Gastroesophageal sphincter (tissue), 4 donors: ENCODE measurements around the gene MKS1. TPM values are rescaled to one million over a fixed set of nuclear protein-coding genes. Genes with fewer than 3 reads are reported as not detected.

ENCODE experiments used
- ATAC-seq: fragments of 150-250 bp; one replicate; pipeline ENCODE4 v1.9.1; 2016; ENCODE audit warnings: mild to moderate bottlenecking, moderate library complexity
- H3K27ac ChIP-seq, 4 donors: fragments of 200-600 bp; sonication (generic) in 3 of 4; 1 replicate in 3 of 4; 2 replicates in 1 of 4; pipeline ENCODE4 v1.5.1; 2016 to 2019
- H3K27me3 ChIP-seq: fragments of 200-600 bp; sonication (generic); one replicate; pipeline ENCODE4 v1.5.1; 2019
- H3K36me3 ChIP-seq, 2 donors: fragments of 200-600 bp; sonication (generic); one replicate each; pipeline ENCODE4 v1.5.1; 2019; ENCODE audit warnings: control low read depth in 1 of 2
- H3K4me1 ChIP-seq, 3 donors: fragments of 200-600 bp; sonication (generic); 1 replicate in 2 of 3; 2 replicates in 1 of 3; pipeline ENCODE4 v1.5.1; 2016 to 2019; ENCODE audit warnings: control low read depth in 2 of 3
- H3K4me3 ChIP-seq, 2 donors: fragments of 200-600 bp; sonication (generic); one replicate each; pipeline ENCODE4 v1.5.1; 2019; ENCODE audit warnings: mild to moderate bottlenecking in 1 of 2, moderate library complexity in 1 of 2
- H3K9me3 ChIP-seq, 3 donors: fragments of 200-600 bp; sonication (generic); one replicate each; pipeline ENCODE4 v1.5.1; 2017 to 2019; ENCODE audit warnings: control low read depth in 2 of 3
- EP300 ChIP-seq: sonication (generic); formaldehyde crosslinking; IDR thresholded peaks from one replicate; pipeline ENCODE4 v1.6.1; 2017; ENCODE audit warnings: antibody characterized with exemption, mild to moderate bottlenecking
- POLR2A ChIP-seq, 2 donors: fragments of 450-650 bp; IDR thresholded peaks; one replicate each; pipeline ENCODE4 v1.6.1; 2017; ENCODE audit warnings: antibody characterized with exemption in 2 of 2, mild to moderate bottlenecking in 2 of 2, moderate library complexity in 1 of 2
- POLR2AphosphoS5 ChIP-seq: sonication (generic); formaldehyde crosslinking; IDR thresholded peaks from one replicate; pipeline ENCODE4 v1.6.1; 2017; ENCODE audit warnings: antibody characterized with exemption
- WGBS, 2 donors: methylation state at CpG; one replicate each; pipeline ENCODE4 v1.1.5; 2018; ENCODE audit warnings: low coverage in 1 of 2; 5-methylcytosine and 5-hydroxymethylcytosine counted together
- total RNA-seq, 4 donors: library from RNA; depleted of rRNA; stranded (reverse); fragments of >200 nt; gene quantifications; one replicate each; pipeline ENCODE4 v1.1.0, GENCODE V29; 2016
- TF ChIP-seq, protein P1 (sequence below), 4 experiments: fragments of 200-600 bp in 2 of 4; fragments of 450-650 bp in 2 of 4; sonication (generic) in 1 of 4; IDR thresholded peaks; one replicate each; pipeline ENCODE4 v1.5.1; 2017 to 2019; ENCODE audit warnings: antibody characterized with exemption in 4 of 4, mild to moderate bottlenecking in 2 of 4, moderate library complexity in 2 of 4

Gene MKS1
- total RNA-seq, 4 donors from 2014 or later: 6.7 to 9.3 (median 7.9) TPM

DNA sequence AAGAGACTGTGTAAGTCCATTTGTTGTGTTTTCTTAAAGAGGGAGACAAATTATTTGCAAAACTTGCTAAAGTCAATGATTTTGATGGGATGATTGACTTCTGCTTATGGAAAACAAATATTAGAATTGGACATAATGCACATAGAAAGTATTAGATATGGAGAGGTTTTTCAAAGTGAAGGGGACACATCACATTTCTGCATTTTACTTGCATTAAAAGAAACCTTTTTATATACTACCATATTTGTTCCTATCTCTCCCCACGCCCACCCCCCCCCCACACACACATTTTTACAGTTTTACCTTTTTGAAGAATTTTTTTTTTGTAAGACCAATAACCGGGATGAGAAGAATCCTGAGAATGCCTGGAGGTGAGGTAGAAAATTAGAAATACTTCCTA lies 60.9 kb downstream of the MKS1 start:
- 79 to 83% methylated on average over 1 of the region's 2 CpGs for WGBS, 2 donors
- Histone ChIP-seq H3K4me3 (no peak overlapping the region), H3K9me3 (peaks cover 0 to 7% (median 0%) of the 10 kb centered on the region in 3 donors), H3K36me3 (no peaks in the 10 kb centered on the region), H3K27me3 (peaks cover 84% of the 10 kb centered on the region), H3K27ac (no peak overlapping the region), H3K4me1 (peaks cover 0 to 13% (median 0%) of the 10 kb centered on the region in 3 donors)
- ATAC-seq: no peak
- TF ChIP-seq POLR2AphosphoS5 (no peak), EP300 (no peak), POLR2A (IDR thresholded peaks at IDR 0.05) (no peak)
- TF ChIP-seq, protein P1, sequence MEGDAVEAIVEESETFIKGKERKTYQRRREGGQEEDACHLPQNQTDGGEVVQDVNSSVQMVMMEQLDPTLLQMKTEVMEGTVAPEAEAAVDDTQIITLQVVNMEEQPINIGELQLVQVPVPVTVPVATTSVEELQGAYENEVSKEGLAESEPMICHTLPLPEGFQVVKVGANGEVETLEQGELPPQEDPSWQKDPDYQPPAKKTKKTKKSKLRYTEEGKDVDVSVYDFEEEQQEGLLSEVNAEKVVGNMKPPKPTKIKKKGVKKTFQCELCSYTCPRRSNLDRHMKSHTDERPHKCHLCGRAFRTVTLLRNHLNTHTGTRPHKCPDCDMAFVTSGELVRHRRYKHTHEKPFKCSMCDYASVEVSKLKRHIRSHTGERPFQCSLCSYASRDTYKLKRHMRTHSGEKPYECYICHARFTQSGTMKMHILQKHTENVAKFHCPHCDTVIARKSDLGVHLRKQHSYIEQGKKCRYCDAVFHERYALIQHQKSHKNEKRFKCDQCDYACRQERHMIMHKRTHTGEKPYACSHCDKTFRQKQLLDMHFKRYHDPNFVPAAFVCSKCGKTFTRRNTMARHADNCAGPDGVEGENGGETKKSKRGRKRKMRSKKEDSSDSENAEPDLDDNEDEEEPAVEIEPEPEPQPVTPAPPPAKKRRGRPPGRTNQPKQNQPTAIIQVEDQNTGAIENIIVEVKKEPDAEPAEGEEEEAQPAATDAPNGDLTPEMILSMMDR (IDR thresholded peaks at IDR 0.05): no peak

DNA sequence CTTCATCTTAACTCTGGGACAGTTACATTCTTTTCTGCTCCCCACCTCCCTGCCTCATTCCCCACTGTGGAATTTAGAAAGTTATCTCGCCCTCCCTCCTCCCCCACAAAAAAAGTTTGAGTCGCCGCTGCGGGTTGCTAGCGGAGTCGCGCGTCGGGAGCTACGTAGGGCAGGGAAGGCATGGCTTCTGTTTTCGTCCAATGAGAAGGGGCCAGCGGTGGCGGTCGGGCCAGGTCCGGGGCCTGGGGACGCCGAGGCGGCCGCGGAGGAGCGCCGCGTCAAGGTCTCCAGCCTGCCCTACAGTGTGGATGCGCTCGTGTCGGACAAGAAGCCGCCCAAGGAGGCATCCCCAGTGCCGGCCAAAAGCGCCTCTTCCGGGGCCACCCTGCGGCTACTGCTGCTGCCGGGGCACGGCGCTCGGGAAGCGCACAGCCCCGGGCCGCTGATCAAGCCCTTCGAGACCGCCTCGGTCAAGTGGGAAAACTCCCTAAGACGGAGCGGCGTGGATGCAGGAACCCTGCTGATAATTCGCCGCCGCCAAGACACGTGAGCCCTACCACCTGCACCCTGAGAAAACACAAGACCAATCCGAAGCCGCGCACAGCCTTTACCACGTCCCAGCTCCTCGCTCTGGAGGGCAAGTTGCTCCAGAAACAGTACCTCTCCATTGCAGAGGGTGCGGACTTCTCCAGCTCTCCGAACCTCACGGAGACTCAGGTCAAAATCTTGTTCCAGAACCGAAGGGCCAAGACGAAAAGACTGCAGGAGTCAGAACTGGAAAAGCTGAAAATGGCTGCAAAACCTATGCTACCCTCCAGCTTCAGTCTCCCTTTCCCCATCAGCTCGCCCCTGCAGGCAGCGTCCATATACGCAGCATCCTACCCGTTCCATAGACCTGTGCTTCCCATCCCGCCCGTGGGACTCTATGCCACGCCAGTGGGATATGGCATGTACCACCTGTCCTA lies 61.9 kb downstream of the MKS1 start:
- peak; percentile 69 for ATAC-seq
- Histone ChIP-seq H3K27ac (peak overlapping the region in 1 of 4 donors; percentile 50), H3K27me3 (peaks cover 87% of the 10 kb centered on the region), H3K4me1 (peaks cover 0 to 13% (median 0%) of the 10 kb centered on the region in 3 donors), H3K4me3 (peak overlapping the region; percentile 11 to 49), H3K36me3 (no peaks in the 10 kb centered on the region), H3K9me3 (no peaks in the 10 kb centered on the region)
- TF ChIP-seq, protein P1 (IDR thresholded peaks at IDR 0.05): no peak
- TF ChIP-seq POLR2A (IDR thresholded peaks at IDR 0.05) (no peak), EP300 (no peak), POLR2AphosphoS5 (no peak)
- 0% methylated on average over 5 to 19 of the region's 65 CpGs for WGBS, 2 donors

Other genes starting within 250 kb of the MKS1 start
- gene VEZF1, start 231.0 kb downstream of the MKS1 start, total RNA-seq: 100 to 1,000 TPM; 115 to 148 (median 132) TPM
- 100 to 1,000 TPM; 139 to 240 (median 198) TPM for gene SRSF1, start 212.0 kb downstream of the MKS1 start, total RNA-seq
- gene DYNLL2, start 135.8 kb downstream of the MKS1 start, total RNA-seq: 10 to 100 TPM; 26.1 to 38.2 (median 31.3) TPM
- gene OR4D1, start 70.9 kb downstream of the MKS1 start, total RNA-seq: not detected
- gene OR4D2, start 52.3 kb downstream of the MKS1 start, total RNA-seq: not detected
- gene EPX, start 26.5 kb downstream of the MKS1 start, total RNA-seq: not detected
- under 1 TPM in 2 of 4 donors, not detected in 2; 0.15 to 0.77 TPM for gene LPO, start 19.3 kb upstream of the MKS1 start, total RNA-seq
- 1 to 10 TPM in 1 of 4 donors, not detected in 3; 1.6 TPM for gene MPO, start 61.7 kb upstream of the MKS1 start, total RNA-seq
- gene TSPOAP1, start 109.5 kb upstream of the MKS1 start, total RNA-seq: 10 to 100 TPM in 3 of 4 donors, 1 to 10 TPM in 1; 7.4 to 44.8 (median 23.0) TPM
- gene SUPT4H1, start 132.9 kb upstream of the MKS1 start, total RNA-seq: 10 to 100 TPM; 40.1 to 55.4 (median 45.1) TPM
- gene RNF43, start 198.3 kb upstream of the MKS1 start, total RNA-seq: under 1 TPM in 2 of 4 donors, not detected in 2; 0.16 to 0.79 TPM